HG03439 (cell line): Measurements from ENCODE around the gene CLECL1.
A peak's percentile ranks its signal among the peaks of the same experiment; 100 is the strongest.
"Not testable (repeated sequence)": the region's sequence is repeated elsewhere in the genome, so short reads cannot be mapped to it uniquely, and the experiment has no call there.

Experiments
- ATAC-seq: cut with Tn5 transposase; IDR thresholded peaks from one replicate; pipeline ENCODE4 v1.9.1; 2021; ENCODE audit warnings: mild to moderate bottlenecking, moderate library complexity; ENCODE audit not compliant: unreplicated experiment

The CLECL1 gene

GRCh38 chr12:9699269-9699897 lies 33.5 kb downstream of the CLECL1 start:
- no peak for ATAC-seq

GRCh38 chr12:9698681-9699080 lies 34.2 kb downstream of the CLECL1 start:
- ATAC-seq = no peak

DNA sequence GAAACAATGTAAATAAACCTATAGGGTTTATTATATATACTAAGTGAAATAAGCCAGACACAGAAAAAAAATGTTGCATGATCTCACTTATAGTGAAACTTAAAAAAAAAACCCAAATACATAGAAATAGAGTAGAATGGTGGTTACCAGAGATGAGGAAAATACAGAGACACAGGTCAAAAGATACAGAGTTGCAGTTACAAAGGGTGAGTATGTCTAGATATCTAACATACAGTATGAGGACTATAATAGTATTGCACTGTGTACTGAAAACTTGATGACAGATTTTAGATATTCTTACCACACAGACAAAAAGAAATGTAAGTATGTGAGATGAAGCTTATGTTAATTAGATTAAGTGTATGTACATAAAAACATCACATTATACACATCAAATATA lies 35.3 kb downstream of the CLECL1 start:
- no peak for ATAC-seq

DNA sequence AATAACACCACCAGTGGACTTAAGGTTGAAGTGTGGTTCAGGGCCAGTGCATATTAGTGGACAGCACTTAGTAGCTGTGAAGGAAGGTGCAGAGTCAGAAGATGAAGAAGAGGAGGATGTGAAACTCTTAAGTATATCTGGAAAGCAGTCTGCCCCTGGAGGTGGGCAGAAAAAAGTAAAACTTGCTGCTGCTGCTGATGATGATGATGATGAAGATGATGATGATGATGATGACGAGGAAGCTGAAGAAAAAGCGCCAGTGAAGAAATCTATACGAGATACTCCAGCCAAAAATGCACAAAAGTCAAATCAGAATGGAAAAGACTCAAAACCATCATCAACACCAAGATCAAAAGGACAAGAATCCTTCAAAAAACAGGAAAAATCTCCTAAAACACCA lies 37.2 kb downstream of the CLECL1 start:
- not testable (repeated sequence) for ATAC-seq

DNA sequence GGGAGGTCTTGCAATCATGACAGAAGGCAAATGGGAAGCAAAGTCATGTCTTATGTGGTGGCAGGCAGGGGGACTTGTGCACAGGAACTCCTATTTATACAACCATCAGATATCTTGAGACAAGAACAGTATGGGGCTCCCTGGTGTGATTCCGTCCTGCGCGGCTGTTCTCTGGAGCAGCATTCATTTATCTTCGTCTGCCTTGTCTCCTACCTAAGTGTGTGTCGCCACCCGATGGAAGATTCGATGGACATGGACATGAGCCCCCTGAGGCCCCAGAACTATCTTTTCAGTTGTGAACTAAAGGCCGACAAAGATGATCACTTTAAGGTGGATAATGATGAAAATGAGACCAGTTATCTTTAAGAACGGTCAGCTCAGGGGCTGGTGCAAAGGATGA lies 37.7 kb downstream of the CLECL1 start:
- ATAC-seq = not testable (repeated sequence)

DNA sequence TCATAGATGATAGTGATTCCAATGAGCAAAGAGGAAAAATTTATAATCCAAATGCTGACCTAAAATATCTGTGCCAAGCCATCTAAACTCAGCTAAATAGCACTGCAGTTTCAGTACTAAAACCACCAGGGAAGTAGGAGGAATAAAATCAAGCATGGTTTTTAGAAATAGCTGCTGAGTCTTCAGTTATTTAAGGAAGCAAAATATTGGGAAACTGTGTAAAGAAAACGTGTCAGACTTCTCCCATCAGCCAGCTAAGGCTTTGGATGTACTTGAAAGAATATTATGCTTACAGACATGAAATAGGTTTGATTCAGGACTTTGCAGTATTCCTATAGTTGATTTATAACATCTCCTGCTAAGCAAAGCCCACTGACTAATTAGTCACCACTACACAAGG lies 38.7 kb downstream of the CLECL1 start:
- no peak for ATAC-seq

- ATAC-seq = no peak
Measured at GRCh38 chr12:9692909-9693308, 40.0 kb downstream of the CLECL1 start.

DNA sequence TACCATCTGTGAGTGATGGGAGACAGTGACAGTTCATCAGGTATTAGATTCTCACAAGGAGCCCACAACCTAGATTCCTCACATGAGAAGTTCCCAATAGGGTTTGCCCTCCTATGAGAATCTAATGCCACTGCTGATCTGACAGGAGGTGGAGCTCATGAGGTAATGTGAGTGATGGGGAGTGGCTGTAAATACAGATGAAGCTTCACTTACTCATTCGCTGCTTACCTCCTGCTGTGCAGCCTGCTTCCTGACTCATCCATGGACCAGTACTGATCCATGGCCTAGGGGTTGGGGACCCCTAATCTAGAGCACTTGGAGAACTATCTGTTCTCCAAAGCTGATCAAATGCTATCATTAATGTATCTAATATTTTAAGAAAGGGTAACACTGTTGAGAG lies 45.7 kb downstream of the CLECL1 start:
- ATAC-seq = no peak

- ATAC-seq = no peak
Measured at GRCh38 chr12:9685915-9686314, 47.0 kb downstream of the CLECL1 start.

DNA sequence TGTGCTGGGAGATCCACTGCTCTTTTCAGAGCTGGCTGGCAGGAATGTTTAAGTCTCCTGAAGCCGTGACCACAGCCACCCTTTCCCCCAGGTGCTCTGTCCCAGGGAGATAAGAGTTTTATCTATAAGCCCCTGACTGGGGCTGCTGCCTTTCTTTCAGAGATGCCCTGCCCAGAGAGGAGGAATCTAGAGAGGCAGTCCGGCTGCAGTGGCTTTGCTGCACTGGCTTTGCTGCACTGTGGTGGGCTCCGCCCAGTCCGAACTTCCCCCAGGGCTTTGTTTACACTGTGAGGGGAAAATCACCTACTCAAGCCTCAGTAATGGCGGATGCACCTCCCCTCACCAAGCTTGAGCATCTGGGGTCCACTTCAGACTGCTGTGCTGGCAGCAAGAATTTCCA lies 47.5 kb downstream of the CLECL1 start:
- ATAC-seq = not testable (repeated sequence)

- ATAC-seq = not testable (repeated sequence)
Measured at GRCh38 chr12:9682949-9683348, 49.9 kb downstream of the CLECL1 start.

DNA sequence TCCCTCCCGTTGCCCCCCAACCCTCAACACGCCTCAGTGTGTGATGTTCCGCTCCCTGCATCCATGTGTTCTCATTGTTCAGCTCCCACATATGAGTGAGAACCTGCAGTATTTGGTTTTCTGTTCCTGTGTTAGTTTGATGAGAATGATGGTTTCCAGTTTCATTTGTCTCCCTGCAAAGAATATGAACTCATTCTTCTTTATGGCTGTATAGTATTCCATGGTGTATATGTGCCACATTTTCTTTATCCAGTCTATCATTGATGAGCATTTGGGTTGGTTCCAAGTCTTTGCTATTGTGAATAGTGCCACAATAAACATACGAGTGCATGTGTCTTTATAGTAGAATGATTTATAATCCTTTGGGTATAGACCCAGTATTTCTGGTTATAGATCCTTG lies 50.4 kb downstream of the CLECL1 start:
- ATAC-seq = not testable (repeated sequence)

GRCh38 chr12:9674226-9674590 lies 58.7 kb downstream of the CLECL1 start:
- peak; percentile 32 for ATAC-seq

DNA sequence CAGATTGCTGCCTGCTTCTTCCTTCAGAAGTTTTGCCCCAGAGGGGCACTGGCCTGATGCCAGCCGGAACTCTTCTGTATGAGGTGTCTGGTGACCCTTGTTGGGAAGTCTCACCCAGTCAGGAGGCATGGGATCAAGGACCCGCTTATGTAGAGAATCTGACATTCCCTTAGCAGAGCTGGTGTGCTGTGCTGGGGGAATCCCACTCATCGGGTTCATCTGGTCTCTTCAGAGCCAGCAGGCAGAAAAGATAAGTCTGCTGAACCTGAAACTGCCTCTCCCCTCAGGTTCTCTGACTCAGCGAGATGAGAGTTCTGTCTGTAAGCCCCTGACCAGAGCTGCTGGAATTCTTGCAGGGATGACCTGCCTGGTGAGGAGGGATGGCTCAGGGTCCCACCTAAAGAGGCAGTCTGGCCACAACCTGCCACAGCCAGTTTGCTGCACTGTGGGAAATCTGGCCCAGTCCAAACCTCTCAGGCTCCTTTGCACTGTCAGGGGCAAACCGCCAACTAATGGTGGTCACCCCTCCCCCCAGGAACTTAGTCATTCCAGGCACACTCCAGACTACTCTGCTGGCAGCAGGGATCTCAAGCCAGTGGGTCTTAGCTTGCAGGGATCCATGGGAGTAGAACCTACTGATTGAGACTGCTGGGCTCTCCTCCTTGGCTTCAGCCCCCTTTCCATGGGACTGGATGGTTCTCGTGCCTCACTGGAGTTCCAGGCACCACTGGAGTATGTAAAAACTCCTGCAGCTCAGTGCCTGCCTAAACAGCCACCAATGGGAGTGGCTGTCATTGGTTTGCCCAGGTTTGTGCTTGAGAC lies 59.3 kb downstream of the CLECL1 start:
- peak; percentile 27 for ATAC-seq
